IgD-negative memory B cell (primary cell): ENCODE measurements around the gene GSX2. TPM values are rescaled to one million over a fixed set of nuclear protein-coding genes. Genes with fewer than 3 reads are reported as not detected.

ENCODE experiments used
- H3K27ac Mint-ChIP-seq, 3 donors: one replicate each; pipeline ENCODE4 v1.8.0; 2020 to 2022; ENCODE audit warnings: mild to moderate bottlenecking in 3 of 3, mixed read lengths in 3 of 3, moderate library complexity in 1 of 3
- H3K27me3 Mint-ChIP-seq: one replicate; pipeline ENCODE4 v1.8.0; 2021; ENCODE audit warnings: mixed read lengths
- H3K36me3 Mint-ChIP-seq: one replicate; pipeline ENCODE4 v1.8.0; 2020; ENCODE audit warnings: mild to moderate bottlenecking, mixed read lengths
- H3K4me1 Mint-ChIP-seq, 3 donors: one replicate each; pipeline ENCODE4 v1.8.0; 2020 to 2022; ENCODE audit warnings: mixed read lengths in 3 of 3, mild to moderate bottlenecking in 1 of 3
- H3K4me3 Mint-ChIP-seq, 4 donors: one replicate each; pipeline ENCODE4 v1.8.0; 2020 to 2022; ENCODE audit warnings: mild to moderate bottlenecking in 4 of 4, mixed read lengths in 4 of 4, moderate library complexity in 3 of 4
- H3K9me3 Mint-ChIP-seq, 3 donors: one replicate each; pipeline ENCODE4 v1.8.0; 2020 to 2021; ENCODE audit warnings: mixed read lengths in 3 of 3, mild to moderate bottlenecking in 1 of 3
- polyA plus RNA-seq: library from polyadenylated mRNA; unstranded; fragments of 300-500 nt; fragmentation: Illumina TruSeq; gene quantifications from one replicate; pipeline ENCODE4 v1.2.3, GENCODE V29; 2021

The GSX2 gene
- polyA plus RNA-seq, 1 donor from 2014 or later: 1.2 TPM

- Mint-ChIP-seq H3K4me1 (peaks cover 20 to 32% (median 27%) of the 10 kb centered on the region in 3 donors), H3K9me3 (no peaks in the 10 kb centered on the region), H3K36me3 (no peaks in the 10 kb centered on the region), H3K27me3 (peaks cover 3% of the 10 kb centered on the region), H3K27ac (peak overlapping the region; percentile 85 to 98 (median 86)), H3K4me3 (peak overlapping the region; percentile 82 to 92 (median 90))
Measured at GRCh38 chr4:54065282-54066087, 34.5 kb upstream of the GSX2 start.

DNA sequence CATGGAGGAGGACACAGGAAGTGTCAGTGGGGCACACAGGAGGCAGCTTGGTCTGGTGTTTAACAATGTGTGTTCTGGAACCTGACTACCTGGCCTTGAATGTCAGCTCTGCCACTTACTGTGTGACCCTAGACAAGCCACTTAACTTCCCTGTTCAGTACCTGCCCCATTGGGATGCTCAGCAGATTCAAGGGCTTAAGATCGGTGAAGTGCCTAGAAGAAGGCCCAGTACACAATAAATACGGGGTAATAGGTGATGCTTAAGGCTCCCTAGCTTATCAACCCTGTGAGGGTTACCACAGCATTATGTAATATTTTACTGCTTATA lies 33.9 kb upstream of the GSX2 start:
- Mint-ChIP-seq H3K4me1 (peaks cover 17 to 30% (median 23%) of the 10 kb centered on the region in 3 donors), H3K36me3 (no peaks in the 10 kb centered on the region), H3K27ac (peak overlapping the region in 1 of 3 donors; percentile 86), H3K9me3 (no peaks in the 10 kb centered on the region), H3K4me3 (peak overlapping the region in 3 of 4 donors; percentile 7 to 90 (median 82)), H3K27me3 (peaks cover 3% of the 10 kb centered on the region)

DNA sequence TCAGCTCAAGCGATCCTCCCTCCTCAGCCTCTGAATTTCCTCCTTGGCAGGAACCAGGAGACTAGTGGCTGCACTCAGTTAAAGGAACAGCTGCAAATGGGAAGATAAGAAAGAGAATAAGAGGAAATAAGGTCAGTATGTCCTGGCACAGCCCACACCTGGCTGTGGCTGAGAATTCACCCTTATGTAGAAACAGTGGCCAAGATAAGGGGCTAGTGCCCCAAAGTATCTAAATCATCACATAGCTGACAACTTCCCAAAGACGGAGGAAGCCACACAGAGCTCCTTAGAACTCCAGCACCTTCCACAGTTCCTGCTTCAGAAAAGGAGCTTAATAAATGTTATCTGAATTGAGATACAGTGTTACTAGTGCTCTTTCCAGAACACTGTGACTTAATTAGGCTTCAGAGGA lies 33.2 kb upstream of the GSX2 start:
- H3K4me1 Mint-ChIP-seq: peaks cover 11 to 23% (median 17%) of the 10 kb centered on the region in 3 donors
- no peaks in the 10 kb centered on the region for H3K36me3 Mint-ChIP-seq
- no peaks in the 10 kb centered on the region for H3K9me3 Mint-ChIP-seq
- peak overlapping the region in 1 of 4 donors; percentile 53 for H3K4me3 Mint-ChIP-seq
- peak overlapping the region in 1 of 3 donors; percentile 86 for H3K27ac Mint-ChIP-seq
- peaks cover 3% of the 10 kb centered on the region for H3K27me3 Mint-ChIP-seq

- peaks cover 7 to 20% (median 14%) of the 10 kb centered on the region in 3 donors for H3K4me1 Mint-ChIP-seq
- H3K36me3 Mint-ChIP-seq: no peaks in the 10 kb centered on the region
- no peaks in the 10 kb centered on the region for H3K9me3 Mint-ChIP-seq
- peak overlapping the region in 1 of 3 donors; percentile 49 for H3K27ac Mint-ChIP-seq
- H3K4me3 Mint-ChIP-seq: peak overlapping the region in 1 of 4 donors; percentile 77
- peaks cover 3% of the 10 kb centered on the region for H3K27me3 Mint-ChIP-seq
Measured at GRCh38 chr4:54067166-54067565, 32.8 kb upstream of the GSX2 start.

DNA sequence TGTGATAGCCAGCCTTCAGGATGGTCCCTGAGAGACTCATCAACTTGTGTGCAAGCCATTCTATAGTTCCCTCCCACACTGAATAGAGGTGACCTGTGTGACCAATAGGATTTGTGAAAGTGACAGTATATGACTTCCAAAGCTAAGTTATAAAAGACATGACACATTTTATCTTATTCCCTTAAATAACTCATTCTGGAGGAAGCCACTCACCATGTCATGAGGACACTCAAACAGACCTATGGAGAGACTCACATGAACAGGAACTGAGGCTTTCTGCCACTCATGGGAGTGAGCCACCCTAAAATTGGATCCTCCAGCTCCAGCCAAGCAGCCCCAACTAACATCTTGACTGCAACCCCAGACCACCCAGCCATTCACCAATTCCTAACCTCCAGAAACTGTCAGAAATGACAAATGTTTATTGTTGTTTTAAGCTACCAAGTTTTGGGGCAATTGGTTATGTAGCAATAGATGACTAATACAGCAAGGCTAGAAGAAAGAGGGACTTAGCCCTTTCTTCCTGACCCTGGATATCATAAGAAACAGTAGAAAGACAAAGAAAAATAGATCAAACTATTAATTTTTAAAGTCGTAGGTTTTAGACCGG lies 26.6 kb upstream of the GSX2 start:
- no peaks in the 10 kb centered on the region for H3K9me3 Mint-ChIP-seq

GRCh38 chr4:54074381-54074780 lies 25.6 kb upstream of the GSX2 start:
- Mint-ChIP-seq H3K27ac (no peak overlapping the region), H3K4me1 (no peaks in the 10 kb centered on the region), H3K27me3 (peaks cover 10% of the 10 kb centered on the region), H3K9me3 (no peaks in the 10 kb centered on the region), H3K4me3 (no peak overlapping the region), H3K36me3 (no peaks in the 10 kb centered on the region)

More for the DNA sequence above, 26.6 kb upstream of the GSX2 start:
- Mint-ChIP-seq H3K27ac (peak overlapping the region in 1 of 3 donors; percentile 62), H3K27me3 (peaks cover 10% of the 10 kb centered on the region), H3K4me3 (no peak overlapping the region), H3K4me1 (no peaks in the 10 kb centered on the region), H3K36me3 (no peaks in the 10 kb centered on the region)

GRCh38 chr4:54076673-54077072 lies 23.3 kb upstream of the GSX2 start:
- peaks cover 10% of the 10 kb centered on the region for H3K27me3 Mint-ChIP-seq
- no peaks in the 10 kb centered on the region for H3K9me3 Mint-ChIP-seq
- H3K27ac Mint-ChIP-seq: no peak overlapping the region
- no peaks in the 10 kb centered on the region for H3K4me1 Mint-ChIP-seq
- H3K36me3 Mint-ChIP-seq: no peaks in the 10 kb centered on the region
- no peak overlapping the region for H3K4me3 Mint-ChIP-seq

DNA sequence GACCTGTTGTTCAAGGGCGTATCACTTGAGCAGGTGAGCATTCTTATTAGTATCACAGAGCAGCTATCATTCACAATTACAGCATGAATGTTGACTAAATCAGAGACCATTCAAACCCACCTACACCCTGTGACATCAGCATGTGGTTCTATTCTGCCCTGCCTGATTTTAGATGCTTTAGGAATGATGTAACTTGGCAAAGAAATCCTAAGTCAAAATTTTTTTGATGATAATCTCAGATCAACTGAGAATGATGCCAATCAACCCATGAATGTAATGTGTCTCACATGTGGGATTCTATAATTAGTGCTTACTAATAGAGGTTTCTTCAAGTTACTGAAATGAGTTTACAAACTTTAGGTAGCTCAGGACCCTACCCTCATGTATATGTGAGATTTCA lies 22.2 kb upstream of the GSX2 start:
- Mint-ChIP-seq H3K36me3 (no peaks in the 10 kb centered on the region), H3K4me1 (no peaks in the 10 kb centered on the region), H3K9me3 (no peaks in the 10 kb centered on the region), H3K27ac (no peak overlapping the region), H3K27me3 (peaks cover 8% of the 10 kb centered on the region), H3K4me3 (no peak overlapping the region)

GRCh38 chr4:54082168-54082567 lies 17.8 kb upstream of the GSX2 start:
- H3K27me3 Mint-ChIP-seq: peaks cover 9% of the 10 kb centered on the region
- H3K27ac Mint-ChIP-seq: no peak overlapping the region
- H3K36me3 Mint-ChIP-seq: no peaks in the 10 kb centered on the region
- no peaks in the 10 kb centered on the region for H3K9me3 Mint-ChIP-seq
- H3K4me1 Mint-ChIP-seq: no peaks in the 10 kb centered on the region
- H3K4me3 Mint-ChIP-seq: no peak overlapping the region

DNA sequence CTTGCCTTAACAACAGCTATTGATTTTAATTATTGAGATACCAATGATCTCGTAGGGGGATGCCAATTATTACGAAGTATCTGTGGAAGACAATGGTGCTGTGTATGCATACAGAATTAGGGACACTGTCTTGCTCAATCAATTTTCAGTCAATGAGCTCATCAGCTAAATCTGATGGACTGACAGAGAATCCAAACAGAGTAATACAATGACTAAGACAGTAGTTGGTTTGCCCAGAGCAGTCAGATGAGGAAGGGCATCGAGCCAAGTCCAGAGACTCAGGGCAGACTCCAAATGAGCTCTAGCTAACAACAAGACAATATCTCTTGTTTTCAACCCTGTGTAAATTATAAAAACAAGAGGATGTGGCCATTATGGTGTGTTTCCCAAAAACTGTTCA lies 14.7 kb upstream of the GSX2 start:
- Mint-ChIP-seq H3K9me3 (peaks cover 0 to 1% (median 0%) of the 10 kb centered on the region in 3 donors), H3K4me3 (no peak overlapping the region)

DNA sequence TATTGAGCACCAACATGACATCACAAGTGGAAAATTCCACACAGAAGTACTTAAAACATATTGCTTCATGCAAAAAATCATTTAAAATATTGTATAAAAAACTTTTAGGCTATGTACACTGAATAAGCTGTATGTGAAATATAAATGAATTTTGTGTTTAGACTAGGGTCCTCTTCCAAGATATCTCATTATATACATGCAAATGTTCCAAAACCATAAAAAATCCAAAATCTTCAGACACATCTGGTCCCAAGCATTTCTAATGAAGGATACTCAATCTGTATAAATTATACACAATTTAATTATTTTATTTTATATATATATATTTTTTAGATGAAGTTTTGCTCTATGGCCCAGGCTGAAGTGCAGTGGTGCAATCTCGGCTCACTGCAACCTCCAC lies 10.1 kb upstream of the GSX2 start:
- H3K4me1 Mint-ChIP-seq: peaks cover 10 to 19% (median 16%) of the 10 kb centered on the region in 3 donors
- no peak overlapping the region for H3K27ac Mint-ChIP-seq
- H3K36me3 Mint-ChIP-seq: no peaks in the 10 kb centered on the region
- peaks cover 0 to 1% (median 0%) of the 10 kb centered on the region in 3 donors for H3K9me3 Mint-ChIP-seq
- H3K27me3 Mint-ChIP-seq: peaks cover 43% of the 10 kb centered on the region
- H3K4me3 Mint-ChIP-seq: peak overlapping the region in 1 of 4 donors; percentile 42

More for the DNA sequence above, 14.7 kb upstream of the GSX2 start:
- peaks cover 9% of the 10 kb centered on the region for H3K27me3 Mint-ChIP-seq
- no peaks in the 10 kb centered on the region for H3K36me3 Mint-ChIP-seq
- H3K27ac Mint-ChIP-seq: no peak overlapping the region
- no peaks in the 10 kb centered on the region for H3K4me1 Mint-ChIP-seq

GRCh38 chr4:54090404-54090803 lies 9.6 kb upstream of the GSX2 start:
- peak overlapping the region in 1 of 3 donors; percentile 69 for H3K27ac Mint-ChIP-seq
- H3K9me3 Mint-ChIP-seq: peaks cover 0 to 1% (median 0%) of the 10 kb centered on the region in 3 donors
- no peaks in the 10 kb centered on the region for H3K36me3 Mint-ChIP-seq
- peak overlapping the region in 2 of 4 donors; percentile 0 to 39 for H3K4me3 Mint-ChIP-seq
- H3K27me3 Mint-ChIP-seq: peaks cover 48% of the 10 kb centered on the region
- H3K4me1 Mint-ChIP-seq: peaks cover 10 to 19% (median 16%) of the 10 kb centered on the region in 3 donors

DNA sequence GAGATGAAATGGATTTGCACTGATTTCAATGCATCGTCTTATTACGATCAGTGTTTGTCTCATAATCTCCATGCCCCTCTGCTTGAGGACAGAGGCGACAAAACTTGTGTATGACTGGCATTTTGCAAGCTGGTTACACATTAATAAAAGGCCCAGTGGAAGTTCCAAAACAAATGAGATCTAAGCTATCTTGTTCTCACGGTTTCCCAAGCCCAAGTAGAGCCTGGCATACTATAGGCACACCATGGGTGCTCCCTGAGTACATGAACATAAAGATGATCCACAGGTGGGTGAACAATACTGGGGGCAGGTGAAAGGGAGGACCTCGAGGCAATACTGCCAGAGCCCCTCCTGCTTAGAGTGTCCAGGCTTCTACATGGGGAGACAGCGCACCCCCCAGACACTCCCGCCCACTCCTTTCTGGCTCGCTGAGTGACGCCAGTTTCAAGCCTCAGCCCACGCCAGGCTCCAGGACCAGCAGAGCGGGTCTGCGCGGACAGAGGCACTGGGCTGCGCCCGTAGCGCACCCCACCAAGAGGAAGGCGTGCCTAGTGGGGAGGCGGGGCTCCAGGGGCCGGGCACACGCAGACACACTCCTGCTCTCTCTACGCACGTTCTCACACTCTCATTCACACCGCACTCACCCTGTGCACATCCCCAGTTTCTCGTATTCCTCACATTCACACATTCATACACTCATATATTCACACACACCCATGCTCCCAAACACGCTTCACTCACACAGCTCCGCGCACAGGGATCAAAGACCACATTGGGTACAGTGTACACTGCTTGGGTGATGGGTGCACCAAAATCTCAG lies 8.9 kb upstream of the GSX2 start:
- Mint-ChIP-seq H3K4me3 (peak overlapping the region; percentile 39 to 92 (median 90)), H3K27me3 (peaks cover 51% of the 10 kb centered on the region), H3K36me3 (no peaks in the 10 kb centered on the region), H3K9me3 (peaks cover 0 to 1% (median 0%) of the 10 kb centered on the region in 3 donors), H3K27ac (peak overlapping the region in 2 of 3 donors; percentile 41 to 59), H3K4me1 (peaks cover 10 to 19% (median 17%) of the 10 kb centered on the region in 3 donors)

DNA sequence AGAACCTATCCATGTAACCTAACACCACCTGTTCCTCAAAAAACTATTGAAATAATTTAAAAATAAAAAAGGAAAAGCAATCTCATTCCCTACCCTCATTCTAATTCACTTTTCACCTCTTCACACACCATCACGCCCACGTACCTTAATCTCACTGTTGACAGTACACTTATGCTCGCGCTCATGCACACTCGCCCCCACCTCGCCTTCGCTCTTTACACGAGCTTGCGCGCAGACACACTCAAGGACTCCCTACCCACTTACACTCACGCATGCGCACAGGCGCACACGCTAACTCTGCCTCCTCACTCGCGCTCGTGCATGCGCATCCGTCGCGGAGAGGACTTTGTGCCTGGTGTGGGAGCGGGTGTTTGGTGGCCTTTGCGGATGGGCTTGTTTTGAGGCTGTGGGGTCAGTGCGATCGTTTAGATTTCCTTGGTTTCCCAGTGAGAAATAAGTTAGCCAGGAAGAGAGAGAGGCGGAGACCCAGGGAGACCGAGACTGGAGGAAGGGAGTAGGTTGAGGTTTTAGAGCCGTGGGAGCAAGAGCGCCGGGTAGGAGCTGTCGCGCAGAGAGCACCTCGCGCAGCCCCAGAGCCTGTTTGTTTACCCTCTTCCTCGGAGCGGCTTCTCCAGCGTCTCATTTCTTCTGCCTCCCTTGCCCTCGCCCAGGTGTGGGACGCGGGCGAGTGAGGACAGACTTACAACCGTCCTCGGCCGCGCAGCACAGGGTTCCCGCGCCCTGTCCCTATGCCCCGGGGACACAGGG lies 8.1 kb upstream of the GSX2 start:
- no peaks in the 10 kb centered on the region for H3K36me3 Mint-ChIP-seq

More for the DNA sequence above, 8.1 kb upstream of the GSX2 start:
- H3K4me1 Mint-ChIP-seq: peaks cover 10 to 19% (median 19%) of the 10 kb centered on the region in 3 donors
- H3K27ac Mint-ChIP-seq: peak overlapping the region; percentile 11 to 88 (median 59)
- peaks cover 0 to 1% (median 0%) of the 10 kb centered on the region in 3 donors for H3K9me3 Mint-ChIP-seq
- peak overlapping the region; percentile 54 to 92 (median 90) for H3K4me3 Mint-ChIP-seq
- peaks cover 59% of the 10 kb centered on the region for H3K27me3 Mint-ChIP-seq
